H1 (cell line): ENCODE results near the gene GALNT12. TPM values are rescaled to one million over a fixed set of nuclear protein-coding genes. Genes with fewer than 3 reads are reported as not detected.

ENCODE experiments used
- CTCF ChIA-PET: fragments of 300-600 bp; sonication (Branson Sonifier 250); formaldehyde crosslinking; loops from one replicate; lab custom pipeline; 2021; ENCODE audit not compliant: partially characterized antibody; lab: Charles Lee
- POLR2A ChIA-PET: fragments of 300-600 bp; sonication (Branson Sonifier 250); formaldehyde crosslinking; loops from one replicate; lab custom pipeline; 2021; ENCODE audit warnings: inconsistent platforms; ENCODE audit not compliant: partially characterized antibody; lab: Charles Lee
- DNase-seq, 2 experiments: peaks; one replicate each; pipeline versions ENCODE4 v3.0.0 to v3.0.0-alpha.2; 2010 to 2022; ENCODE audit warnings: low spot score in 2 of 2, low read depth in 1 of 2, mixed read lengths in 1 of 2
- FAIRE-seq: peaks from 2 replicates; lab custom pipeline; 2011; peaks lifted over from hg19 to GRCh38; lab: Jason Lieb, UNC
- H2AFZ ChIP-seq: 2 replicates; pipeline ENCODE4 v1.8.1; 2012; ENCODE audit warnings: low read length, inconsistent platforms
- H2AK5ac ChIP-seq: 2 replicates; pipeline ENCODE4 v1.6.1; 2013; ENCODE audit warnings: low read depth, low read length
- H2BK120ac ChIP-seq: replicated peaks from 2 replicates; pipeline ENCODE3; 2013; ENCODE audit warnings: low read depth, low read length, inconsistent platforms
- H2BK12ac ChIP-seq: 2 replicates; pipeline ENCODE4 v1.6.1; 2013; ENCODE audit warnings: low read depth, low read length
- H2BK15ac ChIP-seq: 2 replicates; pipeline ENCODE4 v1.6.1; 2013; ENCODE audit warnings: low read length
- H2BK20ac ChIP-seq: 2 replicates; pipeline ENCODE4 v1.6.1; 2013; ENCODE audit warnings: low read length
- H2BK5ac ChIP-seq: 2 replicates; pipeline ENCODE4 v1.6.1; 2013; ENCODE audit warnings: low read depth, low read length
- H3K14ac ChIP-seq: 2 replicates; pipeline ENCODE4 v1.6.1; 2013; ENCODE audit warnings: inconsistent platforms; ENCODE audit not compliant: insufficient read length
- H3K18ac ChIP-seq: 2 replicates; pipeline ENCODE4 v1.6.1; 2013; ENCODE audit warnings: low read length; ENCODE audit errors: extremely low read depth
- H3K23ac ChIP-seq: 2 replicates; pipeline ENCODE4 v1.6.1; 2013; ENCODE audit warnings: inconsistent platforms; ENCODE audit not compliant: insufficient read length
- H3K23me2 ChIP-seq: 2 replicates; pipeline ENCODE4 v1.6.1; 2013; ENCODE audit warnings: low read depth, low read length
- H3K27ac ChIP-seq: 2 replicates; pipeline ENCODE4 v1.6.1; 2011; ENCODE audit warnings: low read depth, low read length, inconsistent platforms
- H3K27me3 ChIP-seq, 4 experiments: replicated peaks in 1 of 4; 1 replicate in 1 of 4; 2 replicates in 3 of 4; pipeline versions ENCODE4 v1.6.1 to v1.8.1; 2011 to 2013; ENCODE audit warnings: low read length in 3 of 4, mild to moderate bottlenecking in 3 of 4, inconsistent platforms in 2 of 4, mixed read lengths in 2 of 4, moderate library complexity in 1 of 4; ENCODE audit not compliant: control insufficient read depth in 3 of 4, insufficient read depth in 3 of 4; ENCODE audit errors: extremely low read depth in 1 of 4
- H3K36me3 ChIP-seq, 4 experiments: 2 replicates each; pipeline versions ENCODE4 v1.6.1 to v1.8.1; 2011 to 2013; ENCODE audit warnings: mild to moderate bottlenecking in 4 of 4, low read length in 3 of 4, moderate library complexity in 2 of 4, control low read depth in 1 of 4, inconsistent platforms in 1 of 4; ENCODE audit not compliant: insufficient read depth in 4 of 4, control insufficient read depth in 2 of 4
- H3K4ac ChIP-seq: replicated peaks from 2 replicates; pipeline ENCODE3; 2013; ENCODE audit warnings: low read length, low read depth, mixed read lengths, inconsistent platforms; ENCODE audit not compliant: insufficient read length
- H3K4me1 ChIP-seq, 4 experiments: replicated peaks in 1 of 4; 1 replicate in 1 of 4; 2 replicates in 3 of 4; pipeline versions ENCODE4 v1.6.1 to v1.8.1; 2011 to 2013; ENCODE audit warnings: low read length in 3 of 4, inconsistent platforms in 2 of 4, mixed read lengths in 1 of 4; ENCODE audit not compliant: insufficient read depth in 4 of 4, control insufficient read depth in 3 of 4
- H3K4me2 ChIP-seq, 2 experiments: 2 replicates each; pipeline versions ENCODE4 v1.6.1 to v1.8.1; 2011 to 2013; ENCODE audit warnings: low read depth in 2 of 2, low read length in 2 of 2, control low read depth in 1 of 2, inconsistent platforms in 1 of 2, mild to moderate bottlenecking in 1 of 2; ENCODE audit not compliant: insufficient read depth in 1 of 2
- H3K4me3 ChIP-seq, 4 experiments: fragments of 200-600, 300-600 bp in 1 of 4; sonication (generic), shearing (Covaris generic), sonication (Bioruptor Twin) in 1 of 4; 2 replicates each; pipeline versions ENCODE4 v1.5.1 to v1.8.1; 2011 to 2016; ENCODE audit warnings: low read length in 4 of 4, low read depth in 3 of 4, control low read depth in 2 of 4, inconsistent platforms in 2 of 4, mild to moderate bottlenecking in 2 of 4, mixed read lengths in 1 of 4, moderate library complexity in 1 of 4; ENCODE audit not compliant: insufficient read depth in 2 of 4; ENCODE audit errors: extremely low read depth in 1 of 4
- H3K56ac ChIP-seq: replicated peaks from 2 replicates; pipeline ENCODE3; 2013; ENCODE audit warnings: low read depth, mild to moderate bottlenecking, mixed read lengths, low read length, inconsistent platforms; ENCODE audit not compliant: insufficient read length
- H3K79me1 ChIP-seq: 2 replicates; pipeline ENCODE4 v1.6.1; 2013; ENCODE audit warnings: low read depth, low read length, control low read depth
- H3K79me2 ChIP-seq, 2 experiments: 2 replicates each; pipeline versions ENCODE4 v1.6.1 to v1.8.1; 2012 to 2013; ENCODE audit warnings: low read length in 2 of 2, mild to moderate bottlenecking in 2 of 2, inconsistent platforms in 1 of 2; ENCODE audit not compliant: insufficient read depth in 2 of 2, control insufficient read depth in 1 of 2
- H3K9ac ChIP-seq, 4 experiments: replicated peaks in 1 of 4; 1 replicate in 1 of 4; 2 replicates in 3 of 4; pipeline versions ENCODE4 v1.6.1 to v1.8.1; 2011 to 2013; ENCODE audit warnings: low read depth in 3 of 4, low read length in 3 of 4, control low read depth in 2 of 4, mild to moderate bottlenecking in 2 of 4, moderate library complexity in 2 of 4, inconsistent platforms in 1 of 4; ENCODE audit errors: extremely low read depth in 1 of 4
- H3K9me3 ChIP-seq, 2 experiments: 2 replicates each; pipeline versions ENCODE4 v1.6.1 to v1.8.1; 2012 to 2013; ENCODE audit warnings: mild to moderate bottlenecking in 2 of 2, moderate library complexity in 2 of 2, control low read depth in 1 of 2, inconsistent platforms in 1 of 2, low read depth in 1 of 2, low read length in 1 of 2, mixed read lengths in 1 of 2; ENCODE audit not compliant: insufficient read depth in 2 of 2
- H4K20me1 ChIP-seq, 2 experiments: replicated peaks in 1 of 2; 2 replicates each; pipeline versions ENCODE3 to v1.8.1; 2011 to 2013; ENCODE audit warnings: inconsistent platforms in 2 of 2, low read length in 2 of 2, mild to moderate bottlenecking in 1 of 2; ENCODE audit not compliant: insufficient read depth in 2 of 2, control insufficient read depth in 1 of 2
- H4K5ac ChIP-seq: 2 replicates; pipeline ENCODE4 v1.6.1; 2013; ENCODE audit warnings: low read length, low read depth, mixed read lengths, inconsistent platforms; ENCODE audit not compliant: insufficient read length
- H4K8ac ChIP-seq: 2 replicates; pipeline ENCODE4 v1.8.0; 2013; ENCODE audit warnings: mild to moderate bottlenecking, moderate library complexity, low read length, inconsistent platforms; ENCODE audit not compliant: insufficient read depth; ENCODE audit errors: extremely low read depth
- H4K91ac ChIP-seq: replicated peaks from 2 replicates; pipeline ENCODE3; 2013; ENCODE audit warnings: low read length, mixed read lengths, inconsistent platforms; ENCODE audit not compliant: insufficient read length
- JUND ChIP-seq: IDR thresholded peaks from 2 replicates; pipeline ENCODE4 v1.6.1; 2011; ENCODE audit warnings: mild to moderate bottlenecking, improper control_type of control experiment, low read length
- KDM4A ChIP-seq: IDR thresholded peaks from one replicate; pipeline ENCODE4 v1.7.1; 2012; ENCODE audit warnings: low read depth, mild to moderate bottlenecking, moderate library complexity, low read length, inconsistent platforms; ENCODE audit not compliant: severe bottlenecking
- RNF2 ChIP-seq: fragments of 200-900, 300-1000 bp; sonication (generic); IDR thresholded peaks from 2 replicates; pipeline ENCODE4 v1.7.1; 2016; ENCODE audit warnings: borderline replicate concordance, low read depth, mild to moderate bottlenecking, antibody characterized with exemption, low read length; ENCODE audit not compliant: poor library complexity, severe bottlenecking; ENCODE audit errors: missing control alignments
- SP4 ChIP-seq: IDR thresholded peaks from 2 replicates; pipeline ENCODE4 v1.6.1; 2012; ENCODE audit warnings: low read length, inconsistent platforms
- SRF ChIP-seq: IDR thresholded peaks from 2 replicates; pipeline ENCODE4 v1.6.1; 2011; ENCODE audit warnings: mild to moderate bottlenecking, low read depth, low read length, moderate library complexity
- WGBS, 2 experiments: shearing (Covaris generic) in 1 of 2; methylation state at CpG; one replicate each; pipeline versions ENCODE4 v1.1.6 to v1.1.7; 2013 to 2015; ENCODE audit warnings: low lambda C conversion rate in 2 of 2, mixed read lengths in 2 of 2, inconsistent platforms in 1 of 2, low coverage in 1 of 2, missing lambda C conversion rate in 1 of 2; ENCODE audit not compliant: insufficient replicate concordance in 2 of 2, insufficient coverage in 1 of 2, insufficient read length in 1 of 2; ENCODE audit errors: extremely low coverage in 1 of 2, missing lambda C conversion rate in 1 of 2; 5-methylcytosine and 5-hydroxymethylcytosine counted together
- polyA plus RNA-seq, 7 experiments: library from polyadenylated mRNA; depleted of rRNA in 3 of 7; stranded (reverse) in 5 of 7; unstranded in 2 of 7; fragments of >200 nt in 5 of 7; fragments of 200-250 nt in 2 of 7; gene quantifications; 1 replicate in 5 of 7; 2 replicates in 1 of 7; 4 replicates in 1 of 7; pipeline versions ENCODE4 v1.2.1 to v1.2.3, GENCODE V29; 2011 to 2013; ENCODE audit warnings: missing spikeins in 2 of 7, mixed read lengths in 2 of 7
- total RNA-seq: library from RNA; stranded (reverse); fragmentation: NEBNext Ultra II Directional; extraction: Animal tissue kit (Norgen Biotek cat#: 25700); gene quantifications from 2 replicates; pipeline ENCODE4 v1.2.1, GENCODE V29; 2021

GALNT12 gene
- total and polyA plus RNA-seq, 2 of the 8 experiments (the other 6 are each of a cell fraction or from before 2014, with no cell fraction given) = 16.2 to 19.6 TPM

DNA sequence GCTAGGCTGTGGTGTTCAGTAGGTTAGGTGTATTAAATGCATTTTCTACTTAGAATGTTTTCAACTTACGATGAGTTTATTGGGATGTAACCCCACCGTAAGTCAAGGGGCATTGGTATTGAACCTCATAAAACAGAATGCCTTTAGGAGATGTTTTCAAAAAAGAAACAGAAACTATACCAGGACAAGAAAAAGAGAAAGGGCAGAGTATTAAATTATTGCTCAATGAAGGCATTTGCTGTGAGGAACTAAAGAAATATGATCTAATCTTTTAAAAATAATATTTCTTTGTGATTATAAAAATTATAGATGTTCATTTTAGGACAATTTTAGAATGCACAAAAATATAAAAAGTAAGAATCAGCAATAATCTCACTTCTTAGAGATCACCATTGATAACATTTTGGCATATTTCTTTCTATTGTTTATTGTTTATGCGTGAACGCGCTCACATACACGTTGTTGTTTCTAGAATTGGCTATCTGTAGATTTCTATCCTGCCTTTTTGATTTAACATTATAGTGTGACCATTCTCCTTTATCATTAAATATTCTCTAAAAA is 8.0 kb downstream of the GALNT12 start:
- ChIA-PET POLR2A (interaction anchor here (0.8 kb wide), 1 partner anchor 14 kb away, joined by 3 read pairs; no protein-coding TSS in a partner anchor), CTCF (interaction anchor here (1.0 to 1.4 kb wide), 3 partner anchors 9 to 23 kb away, joined by 3 to 4 read pairs (median 4); no protein-coding TSS in a partner anchor)
- H3K79me2 ChIP-seq = no peaks in the 10 kb centered on the region
- no peak overlapping the region for H3K56ac ChIP-seq
- no peak overlapping the region for H2BK15ac ChIP-seq
- H2BK20ac ChIP-seq = no peak overlapping the region
- H3K27ac ChIP-seq = no peak overlapping the region
- no peak overlapping the region for H2BK120ac ChIP-seq
- H3K4me2 ChIP-seq = no peak overlapping the region
- no peak for DNase-seq
- no peak overlapping the region for H3K4ac ChIP-seq
- no peak overlapping the region for H3K14ac ChIP-seq
- no peak overlapping the region for H2AFZ ChIP-seq
- no peaks in the 10 kb centered on the region for H4K20me1 ChIP-seq
- no peaks in the 10 kb centered on the region for H3K9me3 ChIP-seq
- H2BK5ac ChIP-seq = no peak overlapping the region
- no peaks in the 10 kb centered on the region for H3K23me2 ChIP-seq
- H3K4me1 ChIP-seq = no peaks in the 10 kb centered on the region
- H2AK5ac ChIP-seq = no peak overlapping the region
- H3K4me3 ChIP-seq = no peak overlapping the region
- H2BK12ac ChIP-seq = no peak overlapping the region
- TF ChIP-seq SP4 (no peak), SRF (no peak), JUND (no peak), RNF2 (no peak), KDM4A (no peak)
- H4K8ac ChIP-seq = no peak overlapping the region
- peaks cover 0 to 3% (median 1%) of the 10 kb centered on the region in 4 experiments; a peak in 2 of 8 replicates for H3K36me3 ChIP-seq
- no peak overlapping the region for H3K9ac ChIP-seq
- H3K18ac ChIP-seq = no peak overlapping the region
- no peak overlapping the region for H3K23ac ChIP-seq
- FAIRE-seq = no peak
- no peaks in the 10 kb centered on the region for H3K27me3 ChIP-seq
- no peaks in the 10 kb centered on the region for H3K79me1 ChIP-seq
- no peak overlapping the region for H4K5ac ChIP-seq
- no peak overlapping the region for H4K91ac ChIP-seq
- WGBS, 2 experiments = 94% methylated on average over 6 of the region's 6 CpGs; no CpG with 5 or more reads in 1 of the 2 experiments
